ENCODE data around the gene ABCC1. TPM values are rescaled to one million over a fixed set of nuclear protein-coding genes. Genes with fewer than 3 reads are reported as not detected.

The ABCC1 gene
- total and polyA plus RNA-seq, 2 of the 8 experiments (the other 6 are each of a cell fraction or from before 2014, with no cell fraction given) = 42.6 to 66.8 TPM

DNA sequence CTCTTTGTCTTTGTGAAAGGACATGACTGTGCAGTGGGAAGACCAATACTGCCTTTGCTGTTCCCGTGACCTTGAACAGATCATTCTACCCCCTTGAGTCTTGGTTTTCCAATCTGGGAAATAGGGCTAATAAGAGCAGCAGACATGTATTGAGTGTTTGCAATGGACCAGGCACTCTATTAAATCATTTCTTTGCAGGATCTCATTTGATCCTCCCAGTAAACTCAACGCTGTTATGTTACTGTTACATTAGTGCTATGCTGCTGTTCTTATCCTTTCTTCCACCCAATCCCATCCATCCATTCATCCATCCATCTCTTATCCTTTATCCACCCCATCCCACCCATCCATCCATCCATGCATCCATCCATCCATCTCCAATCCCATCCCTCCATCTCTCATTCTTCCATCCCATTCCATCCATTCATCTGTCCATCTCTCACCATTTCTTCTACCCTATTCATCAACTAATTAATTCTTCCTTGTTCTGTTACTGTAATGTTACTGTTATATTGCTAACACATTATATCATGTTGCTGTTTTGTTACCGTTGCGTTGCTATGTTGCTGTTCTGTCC lies 208.8 kb downstream of the ABCC1 start (continued):
- no peak for TF ChIP-seq SIX5 (IDR thresholded peaks at IDR 0.05; ENCODE audit: low read depth, low read length)
- TF ChIP-seq RFX5 (IDR thresholded peaks at IDR 0.05; ENCODE audit: borderline replicate concordance, low read depth, low read length) = no peak
- TF ChIP-seq EZH2 (IDR thresholded peaks at IDR 0.05; ENCODE audit: low read depth, low read length, severe bottlenecking) = no peak
- no peak for TF ChIP-seq CBX8 (IDR thresholded peaks at IDR 0.05; ENCODE audit: borderline replicate concordance, low read depth, low read length)
- no peak for TF ChIP-seq SIRT6 (IDR thresholded peaks at IDR 0.05; ENCODE audit: low read length)
- no peak for TF ChIP-seq TCF12 (IDR thresholded peaks at IDR 0.05; ENCODE audit: low read depth, low read length)
- TF ChIP-seq POLR2A (IDR thresholded peaks at IDR 0.05; ENCODE audit: control extremely low read depth in 1 of 2, low read depth in 2 of 2, low read length in 2 of 2) = no peak
